Anterior cingulate cortex (tissue), 58 donors: ENCODE results near the gene WDR35.
A peak's percentile ranks its signal among the peaks of the same experiment; 100 is the strongest.

Experiments
- DNase-seq, 58 donors: peaks; one replicate each; lab custom pipeline; 2025; lab: John Stamatoyannopoulos, UW

Gene WDR35

GRCh38 chr2:19989667-19990415 lies at the start of gene WDR35:
Gene WDR35 (minus strand): TSS chr2:19990105. CDS start chr2:19990015, 90 bp downstream.
- peak; percentile 22 to 92 (median 83) for DNase-seq

- no peak for DNase-seq
Measured at GRCh38 chr2:20037660-20038059, 47.8 kb upstream of the WDR35 start.

GRCh38 chr2:20035955-20036666 lies 46.2 kb upstream of the WDR35 start:
- DNase-seq, result no peak

- no peak for DNase-seq
Measured at GRCh38 chr2:20034821-20035220, 44.9 kb upstream of the WDR35 start.

GRCh38 chr2:20034218-20034617 lies 44.3 kb upstream of the WDR35 start:
- DNase-seq, result no peak

GRCh38 chr2:20033322-20033721 lies 43.4 kb upstream of the WDR35 start:
- DNase-seq, result no peak

GRCh38 chr2:20030224-20030623 lies 40.3 kb upstream of the WDR35 start:
- DNase-seq, result no peak

GRCh38 chr2:20027705-20028434 lies 38.0 kb upstream of the WDR35 start:
- no peak for DNase-seq

GRCh38 chr2:20027260-20027677 lies 37.4 kb upstream of the WDR35 start:
- DNase-seq, result no peak

- DNase-seq, result no peak
Measured at GRCh38 chr2:20025065-20025786, 35.3 kb upstream of the WDR35 start.

GRCh38 chr2:20023688-20024087 lies 33.8 kb upstream of the WDR35 start:
- no peak for DNase-seq

- no peak for DNase-seq
Measured at GRCh38 chr2:20021405-20022009, 31.6 kb upstream of the WDR35 start.

- DNase-seq, result no peak
Measured at GRCh38 chr2:20019747-20020146, 29.8 kb upstream of the WDR35 start.

- no peak for DNase-seq
Measured at GRCh38 chr2:20018601-20019152, 28.8 kb upstream of the WDR35 start.

GRCh38 chr2:20016346-20016745 lies 26.4 kb upstream of the WDR35 start:
- DNase-seq, result no peak

GRCh38 chr2:20015482-20016083 lies 25.7 kb upstream of the WDR35 start:
- peak in 2 of 58 donors; percentile 35 to 56 for DNase-seq

- DNase-seq, result no peak
Measured at GRCh38 chr2:20013126-20013849, 23.4 kb upstream of the WDR35 start.

GRCh38 chr2:20012282-20013125 lies 22.6 kb upstream of the WDR35 start, which contains the start of gene MATN3:
Gene MATN3 (minus strand): TSS chr2:20012668. CDS start chr2:20012631, 37 bp downstream.
- no peak for DNase-seq
